Liver (tissue), 3 donors: Measurements from ENCODE around the gene HPGD.

Source experiments
- ATF3 ChIP-seq: IDR thresholded peaks from 2 replicates; pipeline ENCODE4 v1.6.1; 2016; ENCODE audit warnings: antibody characterized with exemption
- CTCF ChIP-seq: fragments of 150-350 bp; IDR thresholded peaks from 2 replicates; pipeline ENCODE4 v1.5.1; 2017; ENCODE audit warnings: improper control_type of control experiment, low read depth, low read length; ENCODE audit not compliant: missing input control
- EGR1 ChIP-seq, 2 donors: IDR thresholded peaks; 2 replicates each; pipeline ENCODE4 v1.6.1; 2016 to 2018; ENCODE audit warnings: antibody characterized with exemption in 2 of 2, low read depth in 2 of 2
- MAX ChIP-seq: IDR thresholded peaks from 2 replicates; pipeline ENCODE4 v1.6.1; 2016; ENCODE audit warnings: antibody characterized with exemption
- RAD21 ChIP-seq, 2 donors: IDR thresholded peaks; 2 replicates each; pipeline ENCODE4 v1.6.1; 2016; ENCODE audit warnings: antibody characterized with exemption in 2 of 2, mild to moderate bottlenecking in 2 of 2
- REST ChIP-seq: IDR thresholded peaks from 2 replicates; pipeline ENCODE4 v1.6.1; 2016; ENCODE audit warnings: antibody characterized with exemption, mild to moderate bottlenecking
- donor health status: healthy.
- donor health status: healthy.

- TF ChIP-seq ATF3 (no peak), RAD21 (IDR thresholded peaks at IDR 0.05) (no peak), CTCF (no peak), EGR1 (IDR thresholded peaks at IDR 0.05; ENCODE audit: low read depth in 2 of 2) (no peak), MAX (no peak), REST (no peak)
Observed at GRCh38 chr4:174559894-174560293, 37.6 kb upstream of the HPGD start.
